GM11168 (cell line): ENCODE results near the gene CCT2.
"Not testable (repeated sequence)": the region's sequence is repeated elsewhere in the genome, so short reads cannot be mapped to it uniquely, and the experiment has no call there.

ENCODE experiments used
- in situ Hi-C: fragments of 300-500 bp; cut with MboI; formaldehyde crosslinking; loops from one replicate; pipeline ENCODE4 v1.12.0; 2022; ENCODE audit warnings: low sequenced_read_pairs; ENCODE audit not compliant: unreplicated experiment

The CCT2 gene

DNA sequence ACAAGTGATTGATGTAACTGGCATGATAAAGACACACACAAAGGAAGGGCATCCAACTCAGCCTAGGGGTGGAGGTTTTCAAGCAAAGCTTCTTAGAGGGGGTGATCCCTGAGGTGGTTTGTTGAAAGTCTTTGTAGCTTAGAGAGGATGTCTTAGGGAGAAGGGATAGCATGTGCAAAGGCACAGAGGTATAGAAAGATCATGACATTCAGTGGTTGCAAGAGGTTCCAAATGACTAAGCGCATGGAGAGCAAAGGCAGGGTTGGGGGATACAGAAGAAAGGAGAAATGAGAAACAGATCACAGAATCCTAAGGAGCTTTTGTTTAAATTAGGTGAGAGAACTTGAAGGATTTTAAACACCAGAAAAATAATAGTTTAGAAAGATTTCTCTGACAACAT lies 5.2 kb upstream of the CCT2 start:
- in situ Hi-C loops: no loop called here

DNA sequence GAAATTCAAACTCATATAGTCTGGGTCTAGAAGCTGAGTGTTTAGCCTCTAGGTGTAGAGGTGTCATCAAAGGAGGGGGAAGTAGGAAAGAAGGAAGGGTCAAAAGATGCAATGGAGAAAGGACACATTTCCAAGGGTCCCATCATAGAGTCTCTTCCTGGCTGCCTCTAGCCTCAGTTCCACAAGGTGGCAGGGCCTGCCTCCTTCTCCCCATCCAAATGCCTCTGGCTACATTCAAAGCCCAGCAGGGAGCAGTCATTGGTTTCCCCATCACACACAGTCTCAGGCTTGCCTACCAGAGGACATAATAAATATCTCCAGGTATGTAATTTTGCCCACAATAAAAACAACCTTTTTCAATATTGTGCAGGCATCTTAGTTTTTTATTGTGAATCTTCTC lies 2.1 kb upstream of the CCT2 start:
- in situ Hi-C loops: no loop called here

DNA sequence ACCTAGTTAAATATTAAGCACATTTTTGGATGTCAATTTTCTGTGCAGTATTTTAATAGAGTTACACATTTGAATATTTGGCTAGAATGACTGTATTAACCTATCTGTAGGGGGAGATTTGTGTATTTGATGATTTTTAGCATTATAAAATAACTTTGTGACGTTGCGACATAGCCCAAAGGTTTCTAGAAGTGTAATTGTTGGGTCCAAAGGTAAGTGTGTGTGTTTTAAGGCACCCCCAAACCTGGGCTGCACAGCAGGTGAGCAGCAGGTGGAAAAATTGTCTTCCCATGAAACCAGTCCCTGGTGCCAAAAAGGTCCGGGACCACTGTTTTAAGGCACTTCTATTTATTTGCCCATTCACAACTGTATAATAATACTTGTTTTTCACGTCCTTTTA lies 3.3 kb downstream of the CCT2 start:
- in situ Hi-C loops: no loop called here

DNA sequence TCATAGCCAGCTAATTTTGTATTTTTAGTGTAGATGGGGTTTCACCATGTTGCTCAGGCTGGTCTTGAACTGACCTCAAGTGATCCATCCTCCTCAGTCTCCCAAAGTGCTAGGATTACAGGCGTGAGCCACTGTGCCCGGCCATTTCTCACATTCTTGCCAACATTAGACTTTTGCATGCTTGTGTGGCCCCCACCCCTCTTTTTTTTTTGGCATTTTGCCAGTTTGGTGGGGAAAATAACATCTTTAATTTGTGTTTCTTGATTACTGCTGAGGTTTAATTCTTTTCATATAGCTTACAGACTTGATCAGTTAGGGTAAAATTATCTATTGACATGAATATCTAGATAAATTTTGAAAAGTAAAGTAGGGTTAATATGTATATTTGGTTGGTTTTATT lies 3.8 kb downstream of the CCT2 start:
- in situ Hi-C loops: no loop called here

DNA sequence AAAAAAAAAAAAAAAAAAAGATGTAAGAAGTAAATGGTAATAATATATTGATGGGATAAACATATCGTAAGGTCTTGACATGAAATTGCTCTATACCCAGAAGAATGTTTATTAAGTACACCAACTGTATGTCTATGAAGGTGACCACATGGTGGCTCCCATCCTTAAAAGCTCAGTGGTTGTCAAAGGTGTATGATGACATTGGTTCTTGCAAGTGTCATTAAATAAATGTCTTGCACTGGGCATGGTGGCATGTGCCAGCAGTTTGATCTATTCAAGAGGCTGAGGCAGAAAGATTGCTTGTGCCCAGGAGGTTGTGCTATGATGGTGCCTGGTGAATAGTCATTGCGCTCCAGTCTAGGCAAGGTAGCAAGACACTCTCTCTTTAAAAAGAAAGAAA lies 10.4 kb downstream of the CCT2 start:
- in situ Hi-C loops: no loop called here

DNA sequence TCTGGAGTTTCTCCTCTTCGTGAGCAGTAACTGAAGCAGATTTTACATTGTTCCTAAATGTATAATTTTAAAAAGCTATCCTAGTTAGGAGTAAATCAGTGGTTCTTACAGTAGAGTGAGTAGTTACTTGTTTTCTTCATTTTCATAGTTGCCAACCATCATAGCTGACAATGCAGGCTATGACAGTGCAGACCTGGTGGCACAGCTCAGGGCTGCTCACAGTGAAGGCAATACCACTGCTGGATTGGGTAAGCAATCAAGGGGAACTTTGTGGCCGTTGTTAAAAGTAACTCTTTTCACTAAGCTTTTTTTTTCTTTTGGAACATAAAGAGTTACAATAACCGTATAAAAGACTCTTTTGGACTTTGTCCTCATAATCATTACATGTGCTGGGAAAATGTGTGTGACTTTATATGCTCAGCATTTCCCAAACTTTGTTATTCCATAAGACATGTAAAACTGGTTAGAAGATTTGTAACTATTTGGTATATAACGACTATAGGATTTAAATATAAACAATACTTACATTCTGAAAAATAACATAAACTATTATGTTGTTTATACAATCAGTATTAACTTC lies 13.0 kb downstream of the CCT2 start:
- in situ Hi-C loops: no loop called here

DNA sequence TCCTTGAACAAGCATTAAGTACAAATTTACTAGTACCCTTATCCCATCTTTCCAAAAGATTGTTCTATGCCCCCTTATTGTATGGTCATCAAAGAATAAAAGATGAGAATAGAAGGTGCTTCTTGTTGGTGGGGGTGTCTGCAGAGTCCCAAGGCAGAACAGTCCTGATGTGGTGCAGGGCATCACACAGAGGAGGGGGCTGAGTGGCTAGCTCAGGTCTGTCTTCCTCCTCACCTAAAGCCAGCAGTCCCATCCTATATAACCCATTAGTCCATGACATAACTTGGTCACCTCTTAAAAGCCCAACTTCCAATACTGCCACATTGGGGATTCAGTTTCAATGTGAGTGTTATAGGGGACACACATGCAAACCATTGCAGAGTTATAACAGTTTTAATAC lies 15.5 kb downstream of the CCT2 start:
- in situ Hi-C loops: no loop called here

DNA sequence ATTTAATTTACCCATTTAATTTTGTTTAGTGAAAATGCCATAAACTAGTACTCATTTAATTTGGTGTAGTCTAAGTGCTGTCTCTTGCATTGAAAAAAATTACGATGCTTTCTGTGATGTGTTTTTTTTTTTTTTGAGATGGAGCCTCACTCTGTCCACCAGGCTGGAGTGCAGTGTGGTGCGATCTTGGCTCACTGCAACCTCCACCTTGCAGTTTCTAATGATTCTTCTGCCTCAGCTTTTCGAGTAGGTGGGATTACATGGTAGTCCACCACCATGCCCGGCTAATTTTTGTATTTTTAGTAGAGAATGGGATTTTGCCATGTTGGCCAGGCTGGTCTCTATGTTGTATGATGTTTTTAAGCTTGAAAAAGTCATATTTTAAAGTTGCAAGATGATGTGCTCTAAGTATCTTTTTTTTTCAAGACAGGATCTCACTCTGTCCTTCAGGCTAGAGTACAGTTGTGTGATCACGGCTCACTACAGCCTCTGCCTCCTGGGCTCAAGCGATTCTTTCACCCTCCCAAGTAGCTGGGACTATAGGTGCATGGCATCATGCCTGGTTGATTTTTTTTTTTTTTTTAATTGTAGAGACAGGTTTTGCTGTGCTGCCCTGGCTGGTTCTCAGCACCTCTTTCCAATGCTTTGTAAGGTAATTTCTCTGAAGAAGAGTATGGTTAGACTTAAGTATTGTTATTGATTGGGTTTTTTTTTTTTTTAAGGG lies 16.9 kb downstream of the CCT2 start:
- in situ Hi-C loops: no loop called here

DNA sequence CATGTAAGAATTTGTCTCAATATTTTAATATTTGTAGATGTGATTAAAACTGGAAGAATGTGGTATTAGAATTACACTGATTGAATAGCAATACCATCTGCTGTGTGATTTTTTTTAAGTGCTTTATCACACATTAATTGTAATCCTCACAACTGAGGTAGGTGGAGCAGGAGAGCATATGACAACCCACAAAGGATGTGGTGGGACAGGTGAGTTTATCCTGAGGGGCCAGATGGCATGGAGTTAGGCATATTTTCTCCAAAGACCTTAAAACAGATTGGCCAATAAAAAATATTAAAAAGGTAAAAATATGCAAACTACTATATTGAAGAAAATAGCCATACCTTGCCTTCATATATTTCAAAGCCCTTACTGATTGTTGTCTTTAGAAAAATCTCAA lies 17.7 kb downstream of the CCT2 start:
- in situ Hi-C loops: no loop called here

DNA sequence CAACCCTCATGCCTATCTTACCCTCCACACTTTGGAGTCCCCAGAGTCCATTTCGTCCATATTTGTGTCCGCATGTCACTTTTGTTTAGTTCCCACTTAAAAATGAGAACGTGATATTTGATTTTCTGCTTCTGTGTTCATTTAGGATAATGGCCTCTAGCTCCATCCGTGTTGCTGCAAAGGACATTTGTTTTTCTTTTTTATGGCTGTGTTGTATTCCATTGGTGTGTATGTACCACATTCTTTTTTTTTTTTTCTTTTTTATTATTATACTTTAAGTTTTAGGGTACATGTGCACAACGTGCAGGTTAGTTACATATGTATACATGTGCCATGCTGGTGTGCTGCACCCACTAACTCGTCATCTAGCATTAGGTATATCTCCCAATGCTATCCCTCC lies 18.3 kb downstream of the CCT2 start:
- in situ Hi-C loops: not testable (repeated sequence)

DNA sequence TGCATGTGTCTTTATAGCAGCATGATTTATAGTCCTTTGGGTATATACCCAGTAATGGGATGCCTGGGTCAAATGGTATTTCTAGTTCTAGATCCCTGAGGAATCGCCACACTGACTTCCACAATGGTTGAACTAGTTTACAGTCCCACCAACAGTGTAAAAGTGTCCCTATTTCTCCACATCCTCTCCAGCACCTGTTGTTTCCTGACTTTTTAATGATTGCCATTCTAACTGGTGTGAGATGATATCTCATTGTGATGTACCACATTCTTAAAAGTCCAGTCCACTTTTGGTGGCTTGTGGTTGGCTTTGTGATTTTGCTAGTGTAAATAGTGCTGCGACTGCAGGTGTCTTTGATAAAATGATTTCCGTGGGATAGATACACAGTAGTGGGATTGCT lies 19.0 kb downstream of the CCT2 start:
- in situ Hi-C loops: not testable (repeated sequence)

DNA sequence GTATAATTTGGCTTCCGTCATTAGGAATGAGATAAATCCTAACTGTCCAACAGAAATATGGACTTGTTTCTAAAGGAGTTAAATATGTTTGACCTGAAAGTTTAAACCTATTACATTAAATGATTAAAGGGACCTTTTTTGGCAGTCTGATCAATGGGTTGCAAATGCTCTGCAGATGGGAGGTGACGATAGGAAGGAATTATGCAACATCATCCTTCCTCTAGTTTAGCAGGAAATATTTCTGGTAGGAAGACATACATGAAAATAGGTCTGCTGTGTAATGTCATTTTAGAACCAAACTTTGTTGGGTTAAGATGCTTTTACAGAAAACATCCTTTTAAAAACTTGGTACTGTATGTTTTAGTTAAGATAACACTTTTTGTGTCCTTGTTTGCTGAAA lies 22.9 kb downstream of the CCT2 start:
- in situ Hi-C loops: no loop called here

DNA sequence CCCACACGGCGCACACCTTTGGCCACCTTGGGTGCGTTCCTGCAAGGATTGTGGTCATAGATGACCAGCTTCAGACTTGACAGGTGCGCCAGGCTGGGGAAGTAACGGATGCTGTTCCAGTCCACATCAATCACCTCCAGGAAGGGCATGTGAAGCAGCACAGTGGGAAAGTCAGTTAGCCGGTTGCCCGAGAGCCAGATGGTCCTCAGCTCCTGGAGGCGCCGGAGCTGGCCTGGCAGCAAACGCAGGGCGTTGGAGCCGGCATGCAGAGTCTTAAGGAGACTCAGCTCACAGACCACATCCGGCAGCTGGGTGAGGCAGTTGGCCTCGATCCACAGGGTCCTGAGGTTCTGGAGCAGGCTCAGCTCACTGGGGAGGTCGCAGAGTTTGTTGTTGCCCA lies 24.9 kb downstream of the CCT2 start:
- in situ Hi-C loops: no loop called here

DNA sequence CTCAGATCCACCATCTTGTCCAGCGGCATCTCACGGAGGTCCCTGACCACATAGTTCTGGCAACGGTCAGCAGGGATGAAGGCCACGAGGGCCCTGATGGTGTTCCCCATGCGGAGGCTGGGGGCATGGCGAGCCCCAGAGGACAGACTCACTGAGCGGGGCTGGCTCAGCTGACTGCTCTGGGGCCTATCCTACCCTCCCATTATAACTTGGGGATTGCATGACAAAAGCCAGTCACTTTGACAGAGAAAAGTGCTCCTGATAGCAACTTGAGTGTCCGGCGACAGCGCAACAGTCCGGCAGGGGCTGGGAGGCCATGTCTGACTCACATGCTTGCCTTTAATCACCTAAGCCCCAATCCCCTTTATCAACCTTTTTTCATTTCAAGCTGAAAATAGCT lies 25.5 kb downstream of the CCT2 start, which contains the start of gene LRRC10:
Gene LRRC10, minus strand, starts transcription at position 179 of the 400 bp plus-strand sequence. Its CDS starts 69 bp downstream, at position 110.
- in situ Hi-C loops: no loop called here

DNA sequence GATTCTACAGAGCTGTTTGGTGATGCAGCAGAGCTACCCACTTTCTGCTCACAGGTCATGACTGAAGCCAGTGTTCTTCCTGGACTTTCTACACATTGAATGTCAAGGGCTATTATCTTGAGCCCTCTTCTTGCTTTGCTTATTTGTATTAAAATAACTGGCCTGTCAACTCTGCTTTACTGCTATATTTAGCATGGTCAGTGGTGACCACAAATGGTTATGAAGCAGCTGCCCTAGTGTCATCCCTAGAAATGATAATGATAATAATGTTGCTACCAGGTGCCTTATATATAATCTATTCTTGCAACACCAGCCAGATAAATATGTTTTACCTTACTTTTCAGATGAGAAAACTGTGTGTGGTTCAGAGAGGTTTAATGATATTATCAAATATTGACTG lies 28.1 kb downstream of the CCT2 start:
- in situ Hi-C loops: no loop called here

DNA sequence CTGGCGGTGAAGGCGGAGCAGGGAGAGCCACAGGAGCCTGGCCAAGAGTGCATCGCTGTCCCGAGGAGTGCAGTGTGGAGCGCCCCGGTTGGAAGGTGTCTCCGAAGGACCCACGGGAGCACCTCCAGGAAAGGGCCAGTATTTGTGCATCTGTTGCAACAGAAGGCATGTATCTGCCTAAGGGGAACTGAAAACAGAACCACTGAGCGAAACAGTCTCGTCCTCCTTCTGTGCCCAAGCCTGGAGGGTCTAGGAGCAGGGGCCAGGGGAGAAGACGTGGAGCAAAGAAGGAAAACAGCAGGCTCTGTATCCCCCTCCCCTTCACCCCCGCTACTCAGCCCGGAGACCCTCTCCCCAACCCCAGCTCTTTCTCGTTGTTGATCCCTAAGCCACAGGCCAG lies 30.8 kb downstream of the CCT2 start:
- in situ Hi-C loops: no loop called here

DNA sequence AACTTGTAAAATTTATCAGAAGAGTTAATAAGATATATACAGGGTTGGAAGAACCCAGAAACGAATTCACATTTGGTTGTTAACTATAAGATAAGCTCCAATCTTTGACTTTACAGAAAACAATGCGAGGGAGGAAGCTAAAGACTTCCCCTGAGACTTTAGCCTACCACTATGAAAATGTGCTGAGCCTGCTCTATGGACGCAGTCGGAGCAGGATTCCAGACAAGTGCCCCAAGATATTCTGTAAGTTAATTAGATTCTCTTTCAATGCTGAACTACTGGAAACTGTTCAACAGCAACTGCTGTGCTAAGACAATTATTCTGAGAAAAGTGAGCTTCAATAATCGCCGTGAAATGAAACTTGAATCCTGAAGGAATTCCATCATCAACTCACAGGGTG lies 33.8 kb downstream of the CCT2 start:
- in situ Hi-C loops: no loop called here

DNA sequence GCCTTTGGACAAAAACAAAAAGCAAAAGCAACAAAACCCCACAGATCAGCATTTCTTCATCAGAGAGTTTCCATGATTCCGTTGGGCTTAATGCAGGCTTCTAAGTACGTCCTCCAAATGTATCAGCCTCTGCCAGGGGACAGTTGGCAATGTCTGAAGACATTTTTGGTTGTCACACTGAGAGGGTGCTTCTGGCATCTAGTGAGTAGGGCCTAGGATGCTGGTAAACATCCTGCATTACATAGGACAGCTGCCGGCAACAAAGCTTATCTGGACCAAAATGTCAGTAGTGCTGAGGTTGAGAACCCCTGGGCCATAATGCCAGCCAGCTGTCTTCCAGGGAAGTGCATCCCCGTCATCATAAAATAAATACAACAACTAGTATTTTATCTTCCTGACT lies 34.8 kb downstream of the CCT2 start:
- in situ Hi-C loops: no loop called here

DNA sequence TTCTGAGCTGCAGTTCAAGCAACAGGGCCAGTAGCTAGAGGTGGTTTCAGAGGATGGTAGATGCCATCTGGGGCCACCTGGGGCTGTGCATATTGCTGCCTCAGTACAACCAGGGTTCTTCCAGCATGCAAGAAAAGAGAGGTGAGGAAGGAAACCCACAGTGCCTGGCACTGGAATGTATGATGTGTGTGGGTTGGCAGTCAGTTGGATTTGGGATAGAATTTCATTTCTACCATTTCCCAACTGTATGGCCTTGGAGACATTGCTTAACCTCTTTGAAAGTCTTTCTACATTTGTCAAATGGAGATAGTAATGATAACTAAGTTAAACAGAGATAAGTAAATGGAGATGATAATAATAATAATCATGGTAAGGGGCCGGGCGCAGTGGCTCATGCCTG lies 35.7 kb downstream of the CCT2 start:
- in situ Hi-C loops: no loop called here

DNA sequence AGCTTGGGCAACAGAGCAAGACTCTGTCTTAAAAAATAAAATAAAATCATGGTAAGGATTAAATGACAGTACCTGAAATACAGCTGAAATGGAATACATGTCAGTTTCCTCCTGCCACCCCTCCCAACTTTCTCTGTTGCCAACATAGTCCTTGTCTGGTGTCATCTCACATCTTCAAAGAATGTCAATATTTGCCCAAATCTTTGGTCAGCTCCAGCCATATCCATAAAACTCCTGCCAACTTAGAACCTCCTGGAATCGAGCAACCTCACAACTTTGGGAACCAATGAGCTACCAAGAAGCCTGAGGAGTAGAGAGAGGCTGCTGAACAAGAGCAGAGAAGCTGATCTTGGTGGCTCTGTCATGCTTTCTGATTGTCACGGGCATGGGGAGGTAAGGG lies 36.3 kb downstream of the CCT2 start:
- in situ Hi-C loops: no loop called here

DNA sequence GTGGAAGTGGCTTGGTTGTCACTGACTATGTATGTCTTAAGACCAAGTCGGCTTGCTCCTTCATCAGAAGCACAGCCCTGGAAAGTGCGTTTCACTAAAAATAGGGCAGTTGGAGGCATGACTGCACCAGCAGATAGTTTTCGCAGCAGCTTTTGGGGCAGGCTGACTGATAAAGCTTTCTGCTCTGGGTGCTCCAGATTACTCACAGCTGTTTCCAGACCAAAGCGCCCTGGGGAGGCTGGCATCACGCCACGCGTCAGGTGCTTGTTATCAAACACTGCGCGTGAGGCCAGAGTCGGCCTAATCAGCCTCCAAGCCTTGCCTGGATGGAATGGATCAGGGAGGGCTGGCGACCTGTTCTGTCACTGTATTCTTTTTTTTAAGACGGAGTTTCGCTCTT lies 38.7 kb downstream of the CCT2 start:
- in situ Hi-C loops: no loop called here

DNA sequence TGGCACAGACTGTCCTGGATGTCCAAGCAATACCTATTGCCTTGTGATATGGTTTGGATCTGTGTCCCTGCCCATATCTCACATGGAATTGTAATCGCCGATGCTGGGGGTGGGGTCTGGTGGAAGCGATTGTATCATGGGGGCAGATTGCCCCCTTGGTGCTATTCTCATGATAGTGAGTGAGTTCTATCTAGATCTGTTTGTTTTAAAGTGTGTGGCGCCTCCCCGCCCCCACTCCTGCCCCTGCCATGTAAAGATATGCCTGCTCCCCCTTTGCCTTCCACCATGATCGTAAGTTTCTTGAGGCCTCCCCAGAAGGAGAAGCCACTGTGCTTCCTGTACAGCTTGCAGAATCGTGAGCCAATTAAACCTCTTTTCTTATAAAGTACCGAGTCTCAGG lies 42.2 kb downstream of the CCT2 start:
- in situ Hi-C loops: no loop called here
